Hypothalamus (tissue), 51 donors: ENCODE measurements around the gene NEU4.

Experiments
- DNase-seq, 51 donors: peaks; one replicate each; lab custom pipeline; 2025; lab: John Stamatoyannopoulos, UW

The NEU4 gene

GRCh38 chr2:241860184-241861078 is 51.4 kb downstream of the NEU4 start:
- no peak for DNase-seq

- DNase-seq = peak in 1 of 51 donors; percentile 97
Measured at GRCh38 chr2:241861264-241861663, 52.3 kb downstream of the NEU4 start.

GRCh38 chr2:241862093-241862492 is 53.1 kb downstream of the NEU4 start:
- no peak for DNase-seq

DNA sequence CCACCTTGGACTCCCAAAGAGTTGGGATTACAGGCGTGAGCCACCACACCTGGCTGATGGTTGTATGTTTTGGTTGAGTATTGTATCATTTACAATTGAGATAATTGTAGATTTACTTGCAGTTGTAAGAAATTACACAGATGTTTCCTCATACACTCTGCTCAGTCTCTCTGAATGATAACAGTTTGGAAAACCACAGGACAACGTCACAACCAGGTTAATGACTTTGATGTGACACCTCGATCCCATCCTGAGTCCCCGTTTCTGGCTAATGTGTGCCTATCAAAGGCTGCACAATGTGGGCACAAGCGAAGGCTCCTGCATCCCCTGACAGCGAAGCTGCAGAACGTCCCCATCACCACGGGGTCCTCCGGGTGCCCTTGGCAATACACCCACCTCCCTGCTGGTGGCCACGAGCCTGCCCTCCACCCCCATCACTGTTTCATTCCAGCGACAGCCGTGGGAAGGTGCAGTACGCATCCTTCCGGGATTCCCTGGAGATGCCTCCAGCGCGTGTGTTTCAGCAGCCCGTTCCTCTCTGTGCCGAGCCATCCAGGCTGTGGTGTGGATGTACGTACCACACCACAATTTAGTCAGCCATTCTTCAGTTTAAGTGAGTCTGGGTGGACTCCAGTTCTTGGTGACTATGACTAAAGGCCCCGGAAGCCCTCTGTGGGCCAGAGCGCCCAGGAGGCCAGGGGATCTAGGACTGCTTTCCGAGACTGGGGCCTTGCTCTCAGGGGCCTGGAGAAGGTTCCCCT is 54.0 kb downstream of the NEU4 start:
- DNase-seq = no peak

GRCh38 chr2:241863536-241863954 is 54.6 kb downstream of the NEU4 start:
- DNase-seq = no peak

- DNase-seq = no peak
Measured at GRCh38 chr2:241864168-241864849, 55.3 kb downstream of the NEU4 start.

DNA sequence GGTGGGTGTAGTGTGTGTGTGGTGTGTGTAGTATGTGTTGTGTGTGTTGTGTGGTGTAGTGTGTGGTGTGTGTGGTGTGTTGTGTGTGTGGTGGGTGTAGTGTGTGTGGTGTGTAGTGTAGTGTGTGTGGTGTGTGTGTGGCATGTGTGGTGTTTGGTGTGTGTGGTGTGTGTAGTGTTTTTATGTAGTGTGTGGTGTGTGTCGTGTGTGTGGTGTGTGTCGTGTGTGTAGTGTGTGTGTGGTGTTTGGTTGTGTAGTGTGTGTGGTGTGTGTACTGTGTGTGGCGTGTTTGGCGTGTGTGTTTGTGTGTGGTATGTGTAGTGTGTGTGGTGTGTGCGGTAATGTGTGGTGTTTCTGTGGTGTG is 55.8 kb downstream of the NEU4 start:
- no peak for DNase-seq

GRCh38 chr2:241865416-241865956 is 56.5 kb downstream of the NEU4 start:
- DNase-seq = no peak

GRCh38 chr2:241865957-241866789 is 57.2 kb downstream of the NEU4 start:
- peak in 11 of 51 donors; percentile 14 to 49 (median 37) for DNase-seq
